ENCODE measurements around the gene MRPL11. TPM values are rescaled to one million over a fixed set of nuclear protein-coding genes. Genes with fewer than 3 reads are reported as not detected.
A peak's percentile ranks its signal among the peaks of the same experiment; 100 is the strongest.

Gene MRPL11
- total and polyA plus RNA-seq, 2 of the 13 experiments (the other 11 are each of a cell fraction or from before 2014, with no cell fraction given): 72.9 to 176 TPM

GRCh38 chr11:66438504-66439466 is at the start of gene MRPL11 (continued):
- TF ChIP-seq AHDC1 (CRISPR knock-in tag; IDR thresholded peaks at IDR 0.05; ENCODE audit: borderline replicate concordance) (no peak), KDM3A (CRISPR knock-in tag; IDR thresholded peaks at IDR 0.05; ENCODE audit: low read depth) (no peak), NFKBIZ (CRISPR knock-in tag; IDR thresholded peaks at IDR 0.05) (no peak), SMC3 (IDR thresholded peaks at IDR 0.05; ENCODE audit: low read length) (peak; percentile 46; the same call in 1 of the 2 replicates), PAF1 (CRISPR knock-in tag; IDR thresholded peaks at IDR 0.05) (no peak), JARID2 (CRISPR knock-in tag; IDR thresholded peaks at IDR 0.05; ENCODE audit: insufficient replicate concordance) (no peak), ZNF276 (CRISPR knock-in tag; IDR thresholded peaks at IDR 0.05; ENCODE audit: low read depth) (no peak), ZSCAN9 (CRISPR knock-in tag; IDR thresholded peaks at IDR 0.05; ENCODE audit: borderline replicate concordance) (no peak), ZFP91 (CRISPR knock-in tag; IDR thresholded peaks at IDR 0.05; ENCODE audit: borderline replicate concordance) (peak; percentile 86), ZNF142 (CRISPR knock-in tag; IDR thresholded peaks at IDR 0.05) (no peak; the same call in 1 of the 2 replicates), ZNF335 (CRISPR knock-in tag; IDR thresholded peaks at IDR 0.05) (peak; percentile 100), ZNF3 (CRISPR knock-in tag; IDR thresholded peaks at IDR 0.05) (no peak)

All from HepG2 (cell line).